ENCODE measurements around the gene GNG10.

The GNG10 gene

GRCh38 chr9:111633389-111633736, 28.0 kb upstream of the GNG10 start:
- H3K4me3 ChIP-seq (ENCODE audit: control insufficient read depth, low read depth, low read length), result no peak overlapping the region
- no peak for DNase-seq (ENCODE audit: low read depth)
- no peak for TF ChIP-seq CTCF (conservative IDR thresholded peaks at IDR 0.05; ENCODE audit: control insufficient read depth, insufficient read depth, low read depth, low read length)

GRCh38 chr9:111634860-111635259, 26.5 kb upstream of the GNG10 start:
- no peak for TF ChIP-seq CTCF (conservative IDR thresholded peaks at IDR 0.05; ENCODE audit: control insufficient read depth, insufficient read depth, low read depth, low read length)
- H3K4me3 ChIP-seq (ENCODE audit: control insufficient read depth, low read depth, low read length), result no peak overlapping the region
- DNase-seq (ENCODE audit: low read depth), result no peak

GRCh38 chr9:111637421-111637950, 23.9 kb upstream of the GNG10 start:
- no peak for DNase-seq (ENCODE audit: low read depth)
- TF ChIP-seq CTCF (conservative IDR thresholded peaks at IDR 0.05; ENCODE audit: control insufficient read depth, insufficient read depth, low read depth, low read length), result no peak
- no peak overlapping the region for H3K4me3 ChIP-seq (ENCODE audit: control insufficient read depth, low read depth, low read length)

- H3K4me3 ChIP-seq (ENCODE audit: control insufficient read depth, low read depth, low read length), result no peak overlapping the region
- no peak for DNase-seq (ENCODE audit: low read depth)
- no peak for TF ChIP-seq CTCF (conservative IDR thresholded peaks at IDR 0.05; ENCODE audit: control insufficient read depth, insufficient read depth, low read depth, low read length)
Measured at GRCh38 chr9:111644195-111644772, 17.1 kb upstream of the GNG10 start.

GRCh38 chr9:111645806-111646205, 15.6 kb upstream of the GNG10 start:
- peak; percentile 45 for DNase-seq (ENCODE audit: low read depth)
- no peak for TF ChIP-seq CTCF (conservative IDR thresholded peaks at IDR 0.05; ENCODE audit: control insufficient read depth, insufficient read depth, low read depth, low read length)
- no peak overlapping the region for H3K4me3 ChIP-seq (ENCODE audit: control insufficient read depth, low read depth, low read length)

- no peak for TF ChIP-seq CTCF (conservative IDR thresholded peaks at IDR 0.05; ENCODE audit: control insufficient read depth, insufficient read depth, low read depth, low read length)
- H3K4me3 ChIP-seq (ENCODE audit: control insufficient read depth, low read depth, low read length), result no peak overlapping the region
- DNase-seq (ENCODE audit: low read depth), result no peak
Measured at GRCh38 chr9:111646417-111646816, 15.0 kb upstream of the GNG10 start.

GRCh38 chr9:111648066-111648465, 13.3 kb upstream of the GNG10 start:
- DNase-seq (ENCODE audit: low read depth), result peak; percentile 63
- H3K4me3 ChIP-seq (ENCODE audit: control insufficient read depth, low read depth, low read length), result no peak overlapping the region
- TF ChIP-seq CTCF (conservative IDR thresholded peaks at IDR 0.05; ENCODE audit: control insufficient read depth, insufficient read depth, low read depth, low read length), result no peak

Data from fibroblast of mammary gland (primary cell).